T1000 (cell line): ENCODE measurements around the gene TM9SF1.
"Not testable (repeated sequence)": the region's sequence is repeated elsewhere in the genome, so short reads cannot be mapped to it uniquely, and the experiment has no call there.

Experiments used
- DNase-seq: peaks from one replicate; lab custom pipeline; 2025; ENCODE audit warnings: mixed read lengths; lab: John Stamatoyannopoulos, UW

The TM9SF1 gene

DNA sequence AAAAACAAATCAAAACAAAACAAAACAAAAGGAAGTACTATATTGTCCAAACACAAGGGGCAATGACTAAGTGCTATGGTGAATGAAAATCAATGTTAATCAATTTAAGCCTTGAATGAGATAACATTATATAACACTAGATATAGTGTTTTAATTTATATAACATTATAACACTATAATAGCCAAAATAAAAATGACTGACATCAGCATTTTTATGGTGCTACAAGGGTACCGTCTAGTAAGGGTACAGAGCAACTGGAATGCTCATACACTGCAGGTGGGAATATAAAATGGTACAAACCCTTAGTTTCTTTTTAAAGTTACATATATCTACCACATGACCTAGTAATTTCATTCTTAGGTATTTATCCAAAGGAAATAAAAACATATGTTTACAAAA lies 31.2 kb upstream of the TM9SF1 start:
- no peak for DNase-seq

- DNase-seq, result no peak
Measured at GRCh38 chr14:24224618-24225071, 29.4 kb upstream of the TM9SF1 start.

- not testable (repeated sequence) for DNase-seq
Measured at GRCh38 chr14:24222987-24223386, 27.7 kb upstream of the TM9SF1 start.

DNA sequence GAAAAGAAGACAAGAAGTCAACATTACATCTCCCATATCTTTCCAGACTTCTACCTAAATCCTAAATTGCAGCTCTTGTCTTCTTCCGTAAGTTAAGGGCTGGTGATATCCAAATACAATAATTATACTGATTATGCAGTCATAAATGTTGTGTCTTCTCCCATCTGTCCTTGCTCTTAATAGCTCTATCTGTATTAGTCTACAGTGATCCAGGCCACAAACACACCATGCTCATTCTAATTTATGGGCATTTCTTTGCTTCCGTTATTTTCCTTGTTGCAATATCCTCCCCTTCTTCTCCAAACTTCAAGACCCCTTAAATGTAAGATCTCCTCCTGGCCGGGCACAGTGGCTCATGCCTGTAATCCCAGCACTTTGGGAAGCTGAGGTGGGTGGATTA lies 24.3 kb upstream of the TM9SF1 start:
- no peak for DNase-seq

DNA sequence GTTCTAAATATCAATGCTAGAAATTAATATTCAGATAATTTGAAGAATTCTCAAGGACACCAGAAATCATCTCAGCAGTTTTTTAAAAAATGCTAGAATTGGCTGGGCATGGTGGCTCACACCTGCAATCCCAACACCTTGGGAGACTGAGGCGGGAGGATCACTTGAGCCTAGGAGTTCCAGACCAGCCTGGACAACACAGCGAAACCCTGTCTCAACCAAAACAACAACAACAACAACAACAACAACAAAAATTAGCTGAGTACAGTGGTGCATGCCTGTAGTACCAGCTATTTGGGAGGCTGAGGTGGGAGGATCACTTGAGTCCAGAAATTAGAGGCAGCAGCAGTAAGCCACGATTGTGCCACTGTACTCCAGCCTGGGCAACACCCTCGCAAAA lies 23.8 kb upstream of the TM9SF1 start:
- DNase-seq, result no peak

DNA sequence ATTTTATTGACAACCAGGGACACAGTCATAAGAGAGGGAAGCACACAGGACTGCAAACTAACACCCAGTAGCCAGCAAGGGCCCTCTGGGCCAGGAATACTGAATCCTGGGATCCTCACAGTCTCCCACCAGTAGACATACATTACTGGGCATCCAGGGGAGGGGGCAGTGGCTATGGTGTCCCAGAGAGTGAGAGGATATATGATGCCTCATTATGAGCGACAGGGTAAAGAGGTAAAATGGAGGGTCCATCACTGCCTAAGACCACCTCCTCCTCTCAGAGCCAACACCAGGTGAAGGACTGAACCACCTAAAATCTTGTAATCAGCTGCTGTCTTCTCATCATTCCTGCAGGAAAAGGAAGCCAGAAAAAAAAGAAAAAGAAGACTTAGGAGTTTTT lies 21.6 kb upstream of the TM9SF1 start:
- not testable (repeated sequence) for DNase-seq

- no peak for DNase-seq
Measured at GRCh38 chr14:24216345-24216699, 21.1 kb upstream of the TM9SF1 start.

- DNase-seq, result peak; percentile 30
Measured at GRCh38 chr14:24215495-24216344, 20.5 kb upstream of the TM9SF1 start, which contains the start of gene MDP1. MDP1 (minus strand) TSS chr14:24216066; CDS start chr14:24215955, 111 bp downstream.

DNA sequence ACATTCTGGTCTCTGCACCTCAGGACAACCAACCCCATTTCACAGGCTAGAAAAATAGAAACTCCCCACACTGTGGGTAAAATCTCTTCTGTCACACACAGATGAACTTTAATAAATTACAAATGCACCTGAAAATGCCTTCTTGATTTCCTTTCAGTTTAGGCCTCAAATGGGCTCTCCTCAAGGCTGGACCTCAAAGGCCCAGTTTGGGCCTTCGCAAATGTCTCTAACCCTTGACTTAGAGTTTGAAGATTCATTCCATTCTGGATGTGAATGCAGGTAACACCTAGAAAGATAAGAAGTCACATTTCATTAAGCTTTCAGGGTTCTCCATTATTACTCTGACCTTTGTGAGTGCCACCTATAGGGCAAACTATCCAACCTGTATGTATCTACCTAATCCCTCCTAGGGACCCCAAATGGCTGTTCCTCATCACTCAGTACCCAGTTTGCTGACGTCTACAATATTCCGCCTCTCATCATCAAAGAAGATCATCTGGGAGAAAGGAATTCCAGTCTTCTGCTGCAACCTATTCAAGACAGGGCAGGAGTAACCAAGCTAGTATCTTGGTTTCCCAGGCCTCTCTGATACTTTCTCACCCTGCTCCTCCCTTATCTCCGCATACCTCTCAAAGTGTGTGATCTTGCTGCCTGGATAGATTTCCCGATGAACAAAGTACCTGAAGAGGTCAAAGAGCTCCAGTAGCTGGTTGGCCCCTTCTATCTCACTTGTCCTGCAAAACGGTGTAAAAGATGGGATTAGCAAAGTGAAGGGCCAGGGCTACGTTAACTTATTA lies 18.8 kb upstream of the TM9SF1 start:
- no peak for DNase-seq

DNA sequence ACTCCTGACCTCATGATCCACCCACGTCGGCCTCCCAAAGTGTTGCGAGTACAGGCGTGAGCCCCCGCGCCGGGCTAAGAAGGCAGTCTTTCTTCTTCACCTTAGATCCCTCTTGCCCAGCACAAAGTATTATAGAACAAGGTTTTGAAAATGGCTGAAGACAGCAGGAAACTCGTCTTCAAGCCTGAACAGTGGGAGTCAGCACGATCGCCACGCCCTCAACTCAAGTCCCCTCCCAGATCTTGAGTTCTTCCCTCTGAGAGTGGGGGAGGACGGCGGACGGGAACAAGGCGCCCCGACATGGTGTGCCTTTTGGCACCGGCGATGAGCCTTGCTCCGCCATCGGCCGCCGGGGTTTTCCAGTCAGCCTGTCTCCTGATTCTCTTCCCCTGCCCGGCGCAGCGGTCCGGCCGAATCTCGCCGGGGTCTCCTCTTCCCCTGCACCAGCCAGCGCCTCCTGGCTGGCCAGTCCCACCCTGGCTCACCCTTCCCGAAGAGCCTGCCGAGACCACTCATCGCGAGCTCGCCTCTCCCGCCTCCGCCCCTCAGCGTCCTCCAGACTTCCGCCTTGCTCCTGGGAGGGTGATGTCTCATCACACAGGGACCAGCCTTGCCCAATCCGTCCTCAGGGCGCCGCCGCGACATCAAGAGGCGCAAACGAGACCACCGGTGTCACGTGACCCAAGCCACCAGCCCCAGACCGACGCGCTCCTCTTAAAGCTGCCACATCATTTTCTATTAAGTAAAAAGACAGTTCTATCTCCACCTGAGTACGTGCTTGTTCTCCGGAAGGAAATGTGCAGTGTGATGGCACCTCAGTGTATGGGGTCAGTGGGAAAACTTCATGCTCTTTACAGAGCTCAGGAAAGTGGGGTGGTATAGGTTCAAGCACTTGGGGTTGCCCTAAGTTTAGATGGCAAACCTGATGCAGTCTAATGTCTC lies 18.0 kb upstream of the TM9SF1 start, which contains the start of gene CHMP4A:
Gene CHMP4A (minus strand): TSS at position 565 of the 942 bp plus-strand sequence. CDS start 49 bp downstream, at position 516.
- DNase-seq, result peak; percentile 91

DNA sequence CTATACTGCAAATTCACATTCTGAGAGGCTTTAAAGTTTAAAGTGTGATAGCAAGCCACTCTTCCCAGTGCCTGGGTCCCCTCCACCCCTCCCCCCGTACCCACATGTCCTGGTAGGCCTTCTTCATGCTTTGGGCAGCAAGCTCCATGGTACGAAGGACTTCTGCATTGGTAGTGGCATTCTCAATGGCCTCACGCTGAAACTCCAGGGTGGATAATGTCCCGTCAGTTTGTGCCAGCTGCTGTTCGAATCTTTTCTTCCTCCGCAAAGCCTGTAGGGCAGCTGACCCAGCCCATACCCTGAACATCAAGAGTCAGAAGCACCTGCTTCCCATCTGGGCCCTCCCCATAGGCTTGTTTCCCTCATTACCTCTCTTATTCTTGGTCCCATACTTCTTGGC lies 16.1 kb upstream of the TM9SF1 start:
- DNase-seq, result no peak

DNA sequence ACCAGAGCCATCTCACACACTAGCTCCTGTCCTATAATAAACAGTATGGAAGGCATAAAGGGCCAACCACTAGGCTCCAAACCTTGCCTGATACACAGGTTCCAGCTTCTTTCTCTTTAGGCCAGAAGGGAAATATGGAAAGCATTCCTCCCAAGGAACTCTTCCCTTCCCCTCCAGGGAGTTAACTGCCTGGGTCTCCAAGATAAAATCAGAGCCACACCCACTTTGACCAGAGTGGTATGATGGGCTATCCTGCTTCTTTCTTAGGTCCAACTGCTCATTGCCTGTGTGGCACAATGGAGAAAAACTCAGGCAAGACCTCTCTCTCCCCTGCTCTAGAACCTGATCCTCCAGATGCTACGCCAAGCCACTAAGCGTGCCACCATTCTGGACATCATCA lies 12.4 kb upstream of the TM9SF1 start:
- no peak for DNase-seq

DNA sequence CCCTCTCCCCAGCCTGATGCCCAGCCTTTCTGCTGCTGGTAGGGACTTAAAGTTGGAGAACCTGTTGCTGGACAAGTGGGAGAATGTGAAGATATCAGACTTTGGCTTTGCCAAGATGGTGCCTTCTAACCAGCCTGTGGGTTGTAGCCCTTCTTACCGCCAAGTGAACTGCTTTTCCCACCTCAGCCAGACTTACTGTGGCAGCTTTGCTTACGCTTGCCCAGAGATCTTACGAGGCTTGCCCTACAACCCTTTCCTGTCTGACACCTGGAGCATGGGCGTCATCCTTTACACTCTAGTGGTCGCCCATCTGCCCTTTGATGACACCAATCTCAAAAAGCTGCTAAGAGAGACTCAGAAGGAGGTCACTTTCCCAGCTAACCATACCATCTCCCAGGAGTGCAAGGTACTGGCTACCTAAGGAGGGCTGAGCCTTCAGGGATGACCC lies 11.9 kb upstream of the TM9SF1 start:
- no peak for DNase-seq

- DNase-seq, result no peak
Measured at GRCh38 chr14:24206260-24207103, 11.2 kb upstream of the TM9SF1 start.

GRCh38 chr14:24204163-24205146 lies 9.2 kb upstream of the TM9SF1 start:
- DNase-seq, result no peak

- DNase-seq, result not testable (repeated sequence)
Measured at GRCh38 chr14:24203249-24203886, 8.1 kb upstream of the TM9SF1 start.

DNA sequence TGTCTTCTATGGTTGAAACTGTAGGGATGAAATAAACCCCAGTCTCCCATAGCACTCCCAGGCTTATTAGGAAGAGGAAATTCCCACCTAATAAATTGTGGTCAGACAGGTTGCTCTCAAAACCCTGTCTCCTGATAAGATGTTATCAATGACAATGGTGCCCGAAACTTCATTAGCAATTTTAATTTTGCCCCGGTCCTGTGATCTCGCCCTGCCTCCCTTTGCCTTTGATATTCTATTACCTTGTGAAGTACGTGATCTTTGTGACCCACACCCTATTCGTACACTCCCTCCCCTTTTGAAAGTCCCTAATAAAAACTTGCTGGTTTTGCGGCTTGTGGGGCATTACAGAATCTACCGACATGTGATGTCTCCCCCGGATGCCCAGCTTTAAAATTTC lies 7.3 kb upstream of the TM9SF1 start:
- DNase-seq, result not testable (repeated sequence)

- no peak for DNase-seq
Measured at GRCh38 chr14:24198814-24199524, 3.7 kb upstream of the TM9SF1 start.
